Measurements from ENCODE around the gene USHBP1. TPM values are rescaled to one million over a fixed set of nuclear protein-coding genes. Genes with fewer than 3 reads are reported as not detected.

The USHBP1 gene
- total and polyA plus RNA-seq, 10 of the 15 experiments (the other 5 are each of a cell fraction or from before 2014, with no cell fraction given) = 0.05 to 0.96 (median 0.22) TPM; not detected in 2

DNA sequence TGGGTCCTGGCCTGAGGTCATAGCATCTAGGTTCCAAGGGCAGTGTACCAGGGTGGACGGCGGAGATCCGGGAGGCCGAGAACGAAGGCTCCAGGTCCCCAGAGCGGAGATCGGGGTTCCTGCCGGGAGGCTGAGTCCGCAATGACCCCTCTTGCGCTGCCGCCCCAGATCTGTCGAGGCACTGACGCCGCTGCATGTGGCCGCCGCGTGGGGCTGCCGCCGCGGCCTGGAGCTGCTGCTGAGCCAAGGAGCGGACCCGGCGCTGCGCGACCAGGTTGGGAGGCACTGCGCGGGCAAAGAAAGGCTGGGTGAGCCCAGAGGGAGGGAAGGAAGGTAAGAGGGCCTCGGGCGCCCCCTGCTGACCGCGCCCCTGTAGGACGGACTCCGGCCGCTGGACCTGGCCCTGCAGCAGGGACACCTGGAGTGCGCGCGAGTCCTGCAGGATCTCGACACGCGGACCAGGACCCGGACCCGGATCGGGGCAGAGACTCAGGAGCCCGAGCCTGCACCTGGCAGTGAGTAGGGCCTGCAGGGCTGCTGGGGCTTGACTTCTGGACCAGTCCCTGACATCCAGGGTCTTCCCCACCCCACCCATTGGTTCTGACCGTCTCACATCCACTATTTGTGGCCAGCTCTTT is 18.1 kb upstream of the USHBP1 start (continued):
- no peak for TF ChIP-seq ZNF622 (IDR thresholded peaks at IDR 0.05)
- TF ChIP-seq RUNX3 (IDR thresholded peaks at IDR 0.05; ENCODE audit: low read length) = peak; percentile 23; the same call in 1 of the 2 replicates
- TF ChIP-seq CBFB (IDR thresholded peaks at IDR 0.05; ENCODE audit: low read depth) = no peak
- TF ChIP-seq IKZF1 (conservative IDR thresholded peaks at IDR 0.05) = peak; percentile 78
- no peak for TF ChIP-seq EZH2 (IDR thresholded peaks at IDR 0.05; ENCODE audit: borderline replicate concordance, control insufficient read depth, low read depth, low read length)
- no peak for TF ChIP-seq ZNF384 (IDR thresholded peaks at IDR 0.05; ENCODE audit: borderline replicate concordance, low read depth, low read length)
- TF ChIP-seq HDAC2 (IDR thresholded peaks at IDR 0.05) = no peak
- TF ChIP-seq WRNIP1 (IDR thresholded peaks at IDR 0.05; ENCODE audit: borderline replicate concordance, low read depth, low read length) = no peak
- TF ChIP-seq TAF1 (IDR thresholded peaks at IDR 0.05; ENCODE audit: borderline replicate concordance, low read depth, low read length) = no peak
- TF ChIP-seq, protein P1, sequence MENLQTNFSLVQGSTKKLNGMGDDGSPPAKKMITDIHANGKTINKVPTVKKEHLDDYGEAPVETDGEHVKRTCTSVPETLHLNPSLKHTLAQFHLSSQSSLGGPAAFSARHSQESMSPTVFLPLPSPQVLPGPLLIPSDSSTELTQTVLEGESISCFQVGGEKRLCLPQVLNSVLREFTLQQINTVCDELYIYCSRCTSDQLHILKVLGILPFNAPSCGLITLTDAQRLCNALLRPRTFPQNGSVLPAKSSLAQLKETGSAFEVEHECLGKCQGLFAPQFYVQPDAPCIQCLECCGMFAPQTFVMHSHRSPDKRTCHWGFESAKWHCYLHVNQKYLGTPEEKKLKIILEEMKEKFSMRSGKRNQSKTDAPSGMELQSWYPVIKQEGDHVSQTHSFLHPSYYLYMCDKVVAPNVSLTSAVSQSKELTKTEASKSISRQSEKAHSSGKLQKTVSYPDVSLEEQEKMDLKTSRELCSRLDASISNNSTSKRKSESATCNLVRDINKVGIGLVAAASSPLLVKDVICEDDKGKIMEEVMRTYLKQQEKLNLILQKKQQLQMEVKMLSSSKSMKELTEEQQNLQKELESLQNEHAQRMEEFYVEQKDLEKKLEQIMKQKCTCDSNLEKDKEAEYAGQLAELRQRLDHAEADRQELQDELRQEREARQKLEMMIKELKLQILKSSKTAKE (IDR thresholded peaks at IDR 0.05; ENCODE audit: low read depth, poor library complexity, severe bottlenecking) = no peak
- TF ChIP-seq IKZF2 (IDR thresholded peaks at IDR 0.05) = peak; percentile 22 to 32; a peak in 3 of 4 replicates
- TF ChIP-seq FOXM1 (IDR thresholded peaks at IDR 0.05; ENCODE audit: low read depth, low read length) = no peak
- TF ChIP-seq TCF3 (IDR thresholded peaks at IDR 0.05; ENCODE audit: borderline replicate concordance, insufficient read depth, low read depth, low read length) = no peak
- no peak for TF ChIP-seq SUPT20H (IDR thresholded peaks at IDR 0.05; ENCODE audit: borderline replicate concordance, control insufficient read depth, low read depth, low read length)
- TF ChIP-seq BCL11A (IDR thresholded peaks at IDR 0.05; ENCODE audit: low read depth, low read length) = no peak
- TF ChIP-seq, protein P2, sequence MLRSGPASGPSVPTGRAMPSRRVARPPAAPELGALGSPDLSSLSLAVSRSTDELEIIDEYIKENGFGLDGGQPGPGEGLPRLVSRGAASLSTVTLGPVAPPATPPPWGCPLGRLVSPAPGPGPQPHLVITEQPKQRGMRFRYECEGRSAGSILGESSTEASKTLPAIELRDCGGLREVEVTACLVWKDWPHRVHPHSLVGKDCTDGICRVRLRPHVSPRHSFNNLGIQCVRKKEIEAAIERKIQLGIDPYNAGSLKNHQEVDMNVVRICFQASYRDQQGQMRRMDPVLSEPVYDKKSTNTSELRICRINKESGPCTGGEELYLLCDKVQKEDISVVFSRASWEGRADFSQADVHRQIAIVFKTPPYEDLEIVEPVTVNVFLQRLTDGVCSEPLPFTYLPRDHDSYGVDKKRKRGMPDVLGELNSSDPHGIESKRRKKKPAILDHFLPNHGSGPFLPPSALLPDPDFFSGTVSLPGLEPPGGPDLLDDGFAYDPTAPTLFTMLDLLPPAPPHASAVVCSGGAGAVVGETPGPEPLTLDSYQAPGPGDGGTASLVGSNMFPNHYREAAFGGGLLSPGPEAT (IDR thresholded peaks at IDR 0.05; ENCODE audit: low read depth) = no peak
- no peak for TF ChIP-seq KDM1A (IDR thresholded peaks at IDR 0.05; ENCODE audit: borderline replicate concordance)
- no peak for TF ChIP-seq YBX1 (IDR thresholded peaks at IDR 0.05)
- TF ChIP-seq SMAD5 (IDR thresholded peaks at IDR 0.05; ENCODE audit: low read depth) = no peak
- peak; percentile 26; the same call in 1 of the 2 replicates for TF ChIP-seq EED (IDR thresholded peaks at IDR 0.05; ENCODE audit: low read depth)
- TF ChIP-seq HDGF (IDR thresholded peaks at IDR 0.05) = 0 out of 2 replicates have a peak, but pooled peaks have one; percentile 16
- TF ChIP-seq CHD2 (IDR thresholded peaks at IDR 0.05; ENCODE audit: borderline replicate concordance, low read depth, low read length) = no peak
- TF ChIP-seq NFIC (IDR thresholded peaks at IDR 0.05; ENCODE audit: low read depth, low read length) = no peak
- TF ChIP-seq, protein P3, sequence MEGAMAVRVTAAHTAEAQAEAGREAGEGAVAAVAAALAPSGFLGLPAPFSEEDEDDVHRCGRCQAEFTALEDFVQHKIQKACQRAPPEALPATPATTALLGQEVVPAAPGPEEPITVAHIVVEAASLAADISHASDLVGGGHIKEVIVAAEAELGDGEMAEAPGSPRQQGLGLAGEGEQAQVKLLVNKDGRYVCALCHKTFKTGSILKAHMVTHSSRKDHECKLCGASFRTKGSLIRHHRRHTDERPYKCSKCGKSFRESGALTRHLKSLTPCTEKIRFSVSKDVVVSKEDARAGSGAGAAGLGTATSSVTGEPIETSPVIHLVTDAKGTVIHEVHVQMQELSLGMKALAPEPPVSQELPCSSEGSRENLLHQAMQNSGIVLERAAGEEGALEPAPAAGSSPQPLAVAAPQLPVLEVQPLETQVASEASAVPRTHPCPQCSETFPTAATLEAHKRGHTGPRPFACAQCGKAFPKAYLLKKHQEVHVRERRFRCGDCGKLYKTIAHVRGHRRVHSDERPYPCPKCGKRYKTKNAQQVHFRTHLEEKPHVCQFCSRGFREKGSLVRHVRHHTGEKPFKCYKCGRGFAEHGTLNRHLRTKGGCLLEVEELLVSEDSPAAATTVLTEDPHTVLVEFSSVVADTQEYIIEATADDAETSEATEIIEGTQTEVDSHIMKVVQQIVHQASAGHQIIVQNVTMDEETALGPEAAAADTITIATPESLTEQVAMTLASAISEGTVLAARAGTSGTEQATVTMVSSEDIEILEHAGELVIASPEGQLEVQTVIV (IDR thresholded peaks at IDR 0.05; ENCODE audit: borderline replicate concordance, partially characterized antibody) = no peak
- TF ChIP-seq PML (IDR thresholded peaks at IDR 0.05; ENCODE audit: low read length) = no peak
- no peak for TF ChIP-seq CBX5 (IDR thresholded peaks at IDR 0.05; ENCODE audit: low read depth)
- peak; percentile 80 for TF ChIP-seq SMC3 (IDR thresholded peaks at IDR 0.05; ENCODE audit: borderline replicate concordance, low read length)
- TF ChIP-seq NR2F1 (conservative IDR thresholded peaks at IDR 0.05) = peak; percentile 65

Data from GM12878 (cell line).